ENCODE measurements around the gene DMTF1. TPM values are rescaled to one million over a fixed set of nuclear protein-coding genes. Genes with fewer than 3 reads are reported as not detected.
A peak's percentile ranks its signal among the peaks of the same experiment; 100 is the strongest.

The DMTF1 gene
- total and polyA plus RNA-seq, 2 donors from 2014 or later = 23.6 to 88.6 TPM

GRCh38 chr7:87154166-87154565 lies 1.9 kb downstream of the DMTF1 start:
- no peak for FAIRE-seq
- peaks cover 0 to 24% (median 6%) of the 10 kb centered on the region in 3 donors for H3K4me1 ChIP-seq (ENCODE audit: control insufficient read depth in 2 of 3, insufficient read depth in 2 of 3, low read depth in 1 of 3, low read length in 3 of 3)

GRCh38 chr7:87154569-87154968 lies 2.3 kb downstream of the DMTF1 start:
- Histone ChIP-seq H3K36me3 (ENCODE audit: control insufficient read depth in 2 of 3, insufficient read depth in 3 of 3, low read length in 3 of 3) (no peaks in the 10 kb centered on the region), H3K4me3 (ENCODE audit: low read length in 3 of 3) (peak overlapping the region in 2 of 3 donors; percentile 82 to 85), H3K4me1 (ENCODE audit: control insufficient read depth in 2 of 3, insufficient read depth in 2 of 3, low read depth in 1 of 3, low read length in 3 of 3) (peaks cover 0 to 24% (median 6%) of the 10 kb centered on the region in 3 donors), H3K9me3 (ENCODE audit: control insufficient read depth in 2 of 3, insufficient read depth in 1 of 3, low read length in 3 of 3) (no peaks in the 10 kb centered on the region), H3K27ac (ENCODE audit: low read depth in 2 of 2, low read length in 2 of 2) (no peak overlapping the region), H3K9ac (ENCODE audit: low read length in 3 of 3) (no peak overlapping the region), H3K27me3 (ENCODE audit: control insufficient read depth, insufficient read depth, low read length) (no peaks in the 10 kb centered on the region)
- intact Hi-C loops (cut with DNase I) = no loop called here
- no peak for DNase-seq
- TF ChIP-seq CTCF (IDR thresholded peaks at IDR 0.05; ENCODE audit: borderline replicate concordance, extremely low read depth, insufficient read depth) = no peak
- no peak for FAIRE-seq

More at GRCh38 chr7:87154166-87154565, 1.9 kb downstream of the DMTF1 start:
- H3K9ac ChIP-seq (ENCODE audit: low read length in 3 of 3) = peak overlapping the region in 2 of 3 donors; percentile 27 to 97
- peak in 1 of 5 donors; percentile 12 for DNase-seq
- H3K9me3 ChIP-seq (ENCODE audit: control insufficient read depth in 2 of 3, insufficient read depth in 1 of 3, low read length in 3 of 3) = no peaks in the 10 kb centered on the region
- H3K27ac ChIP-seq (ENCODE audit: low read depth in 2 of 2, low read length in 2 of 2) = no peak overlapping the region
- no peak for TF ChIP-seq CTCF (IDR thresholded peaks at IDR 0.05; ENCODE audit: borderline replicate concordance, extremely low read depth, insufficient read depth)
- peak overlapping the region; percentile 12 to 85 (median 82) for H3K4me3 ChIP-seq (ENCODE audit: low read length in 3 of 3)
- no peaks in the 10 kb centered on the region for H3K27me3 ChIP-seq (ENCODE audit: control insufficient read depth, insufficient read depth, low read length)
- no peaks in the 10 kb centered on the region for H3K36me3 ChIP-seq (ENCODE audit: control insufficient read depth in 2 of 3, insufficient read depth in 3 of 3, low read length in 3 of 3)
- intact Hi-C loops (cut with DNase I) = no loop called here

- DNase-seq (no peak), FAIRE-seq (no peak)
- Histone ChIP-seq H3K4me1 (ENCODE audit: control insufficient read depth in 2 of 3, insufficient read depth in 2 of 3, low read depth in 1 of 3, low read length in 3 of 3) (peaks cover 0 to 24% (median 6%) of the 10 kb centered on the region in 3 donors), H3K27me3 (ENCODE audit: control insufficient read depth, insufficient read depth, low read length) (no peaks in the 10 kb centered on the region), H3K27ac (ENCODE audit: low read depth in 2 of 2, low read length in 2 of 2) (no peak overlapping the region), H3K4me3 (ENCODE audit: low read length in 3 of 3) (no peak overlapping the region), H3K9ac (ENCODE audit: low read length in 3 of 3) (no peak overlapping the region), H3K36me3 (ENCODE audit: control insufficient read depth in 2 of 3, insufficient read depth in 3 of 3, low read length in 3 of 3) (no peaks in the 10 kb centered on the region), H3K9me3 (ENCODE audit: control insufficient read depth in 2 of 3, insufficient read depth in 1 of 3, low read length in 3 of 3) (no peaks in the 10 kb centered on the region)
- TF ChIP-seq CTCF (IDR thresholded peaks at IDR 0.05; ENCODE audit: borderline replicate concordance, extremely low read depth, insufficient read depth) = no peak
- intact Hi-C loops (cut with DNase I) = no loop called here
These were observed 3.5 kb downstream of the DMTF1 start for GRCh38 chr7:87155788-87156187.

- TF ChIP-seq CTCF (IDR thresholded peaks at IDR 0.05; ENCODE audit: borderline replicate concordance, extremely low read depth, insufficient read depth) = no peak
- H3K4me1 ChIP-seq (ENCODE audit: control insufficient read depth in 2 of 3, insufficient read depth in 2 of 3, low read depth in 1 of 3, low read length in 3 of 3) = peaks cover 0 to 24% (median 2%) of the 10 kb centered on the region in 3 donors
- no peak overlapping the region for H3K27ac ChIP-seq (ENCODE audit: low read depth in 2 of 2, low read length in 2 of 2)
- H3K9ac ChIP-seq (ENCODE audit: low read length in 3 of 3) = no peak overlapping the region
- H3K4me3 ChIP-seq (ENCODE audit: low read length in 3 of 3) = no peak overlapping the region
- no peaks in the 10 kb centered on the region for H3K36me3 ChIP-seq (ENCODE audit: control insufficient read depth in 2 of 3, insufficient read depth in 3 of 3, low read length in 3 of 3)
- DNase-seq = no peak
- no peak for FAIRE-seq
- intact Hi-C loops (cut with DNase I) = no loop called here
- no peaks in the 10 kb centered on the region for H3K27me3 ChIP-seq (ENCODE audit: control insufficient read depth, insufficient read depth, low read length)
- no peaks in the 10 kb centered on the region for H3K9me3 ChIP-seq (ENCODE audit: control insufficient read depth in 2 of 3, insufficient read depth in 1 of 3, low read length in 3 of 3)
These were observed 4.5 kb downstream of the DMTF1 start for GRCh38 chr7:87156709-87157108.

All from kidney (tissue), 14 donors.